ENCODE measurements around the gene PDE6G. TPM values are rescaled to one million over a fixed set of nuclear protein-coding genes. Genes with fewer than 3 reads are reported as not detected.

PDE6G gene
- total and polyA plus RNA-seq, 2 of the 13 experiments (the other 11 are each of a cell fraction or from before 2014, with no cell fraction given) = 1.4 to 6.7 TPM

DNA sequence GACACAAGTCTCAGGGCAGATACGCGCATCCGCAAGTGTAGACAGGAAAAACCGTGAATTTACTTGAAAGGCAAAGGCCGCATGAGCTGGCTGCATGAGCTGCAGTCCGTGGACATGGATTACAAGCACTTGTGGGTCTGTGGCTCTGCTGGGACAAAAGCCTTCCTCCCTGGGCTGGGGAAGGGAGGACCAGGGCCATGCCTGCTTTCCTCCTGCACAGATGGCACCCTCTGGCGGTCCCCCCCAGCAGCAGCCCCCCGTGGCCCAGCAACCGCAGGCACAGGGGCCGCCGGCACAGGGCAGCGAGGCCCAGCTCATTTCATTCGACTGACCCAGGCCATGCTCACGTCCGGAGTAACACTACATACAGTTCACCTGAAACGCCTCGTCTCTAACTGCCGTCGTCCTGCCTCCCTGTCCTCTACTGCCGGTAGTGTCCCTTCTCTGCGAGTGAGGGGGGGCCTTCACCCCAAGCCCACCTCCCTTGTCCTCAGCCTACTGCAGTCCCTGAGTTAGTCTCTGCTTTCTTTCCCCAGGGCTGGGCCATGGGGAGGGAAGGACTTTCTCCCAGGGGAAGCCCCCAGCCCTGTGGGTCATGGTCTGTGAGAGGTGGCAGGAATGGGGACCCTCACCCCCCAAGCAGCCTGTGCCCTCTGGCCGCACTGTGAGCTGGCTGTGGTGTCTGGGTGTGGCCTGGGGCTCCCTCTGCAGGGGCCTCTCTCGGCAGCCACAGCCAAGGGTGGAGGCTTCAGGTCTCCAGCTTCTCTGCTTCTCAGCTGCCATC lies 45.1 kb upstream of the PDE6G start (continued):
- TF ChIP-seq, protein P1, sequence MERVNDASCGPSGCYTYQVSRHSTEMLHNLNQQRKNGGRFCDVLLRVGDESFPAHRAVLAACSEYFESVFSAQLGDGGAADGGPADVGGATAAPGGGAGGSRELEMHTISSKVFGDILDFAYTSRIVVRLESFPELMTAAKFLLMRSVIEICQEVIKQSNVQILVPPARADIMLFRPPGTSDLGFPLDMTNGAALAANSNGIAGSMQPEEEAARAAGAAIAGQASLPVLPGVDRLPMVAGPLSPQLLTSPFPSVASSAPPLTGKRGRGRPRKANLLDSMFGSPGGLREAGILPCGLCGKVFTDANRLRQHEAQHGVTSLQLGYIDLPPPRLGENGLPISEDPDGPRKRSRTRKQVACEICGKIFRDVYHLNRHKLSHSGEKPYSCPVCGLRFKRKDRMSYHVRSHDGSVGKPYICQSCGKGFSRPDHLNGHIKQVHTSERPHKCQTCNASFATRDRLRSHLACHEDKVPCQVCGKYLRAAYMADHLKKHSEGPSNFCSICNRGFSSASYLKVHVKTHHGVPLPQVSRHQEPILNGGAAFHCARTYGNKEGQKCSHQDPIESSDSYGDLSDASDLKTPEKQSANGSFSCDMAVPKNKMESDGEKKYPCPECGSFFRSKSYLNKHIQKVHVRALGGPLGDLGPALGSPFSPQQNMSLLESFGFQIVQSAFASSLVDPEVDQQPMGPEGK (CRISPR knock-in tag; IDR thresholded peaks at IDR 0.05) = peak; percentile 42; the same call in 1 of the 2 replicates
- TF ChIP-seq GZF1 (CRISPR knock-in tag; IDR thresholded peaks at IDR 0.05) (no peak), ZNF143 (CRISPR knock-in tag; IDR thresholded peaks at IDR 0.05) (peak; percentile 52), ZNF20 (CRISPR knock-in tag; IDR thresholded peaks at IDR 0.05) (0 out of 2 replicates have a peak, but pooled peaks have one; percentile 59), ZNF589 (CRISPR knock-in tag; conservative IDR thresholded peaks at IDR 0.05) (0 out of 2 replicates have a peak, but pooled peaks have one; percentile 50), DR1 (CRISPR knock-in tag; IDR thresholded peaks at IDR 0.05) (0 out of 2 replicates have a peak, but pooled peaks have one; percentile 19), ZNF350 (CRISPR knock-in tag; IDR thresholded peaks at IDR 0.05; ENCODE audit: borderline replicate concordance, low read depth) (0 out of 2 replicates have a peak, but pooled peaks have one; percentile 13), NONO (IDR thresholded peaks at IDR 0.05) (no peak), NONO (CRISPR knock-in tag; conservative IDR thresholded peaks at IDR 0.05) (peak; percentile 15; the same call in 1 of the 2 replicates), STAG1 (CRISPR knock-in tag; IDR thresholded peaks at IDR 0.05) (peak; percentile 22), U2AF1 (optimal IDR thresholded peaks at IDR 0.05; ENCODE audit: low read depth, low read length) (peak; percentile 11), SIX4 (CRISPR knock-in tag; IDR thresholded peaks at IDR 0.05) (no peak), ZNF777 (CRISPR knock-in tag; IDR thresholded peaks at IDR 0.05) (0 out of 2 replicates have a peak, but pooled peaks have one; percentile 25)
- TF ChIP-seq, protein P2, sequence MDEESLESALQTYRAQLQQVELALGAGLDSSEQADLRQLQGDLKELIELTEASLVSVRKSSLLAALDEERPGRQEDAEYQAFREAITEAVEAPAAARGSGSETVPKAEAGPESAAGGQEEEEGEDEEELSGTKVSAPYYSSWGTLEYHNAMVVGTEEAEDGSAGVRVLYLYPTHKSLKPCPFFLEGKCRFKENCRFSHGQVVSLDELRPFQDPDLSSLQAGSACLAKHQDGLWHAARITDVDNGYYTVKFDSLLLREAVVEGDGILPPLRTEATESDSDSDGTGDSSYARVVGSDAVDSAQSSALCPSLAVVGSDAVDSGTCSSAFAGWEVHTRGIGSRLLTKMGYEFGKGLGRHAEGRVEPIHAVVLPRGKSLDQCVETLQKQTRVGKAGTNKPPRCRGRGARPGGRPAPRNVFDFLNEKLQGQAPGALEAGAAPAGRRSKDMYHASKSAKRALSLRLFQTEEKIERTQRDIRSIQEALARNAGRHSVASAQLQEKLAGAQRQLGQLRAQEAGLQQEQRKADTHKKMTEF (CRISPR knock-in tag; IDR thresholded peaks at IDR 0.05) = no peak
- TF ChIP-seq, protein P3, sequence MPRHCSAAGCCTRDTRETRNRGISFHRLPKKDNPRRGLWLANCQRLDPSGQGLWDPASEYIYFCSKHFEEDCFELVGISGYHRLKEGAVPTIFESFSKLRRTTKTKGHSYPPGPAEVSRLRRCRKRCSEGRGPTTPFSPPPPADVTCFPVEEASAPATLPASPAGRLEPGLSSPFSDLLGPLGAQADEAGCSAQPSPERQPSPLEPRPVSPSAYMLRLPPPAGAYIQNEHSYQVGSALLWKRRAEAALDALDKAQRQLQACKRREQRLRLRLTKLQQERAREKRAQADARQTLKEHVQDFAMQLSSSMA (CRISPR knock-in tag; IDR thresholded peaks at IDR 0.05) = no peak
- TF ChIP-seq, protein P4, sequence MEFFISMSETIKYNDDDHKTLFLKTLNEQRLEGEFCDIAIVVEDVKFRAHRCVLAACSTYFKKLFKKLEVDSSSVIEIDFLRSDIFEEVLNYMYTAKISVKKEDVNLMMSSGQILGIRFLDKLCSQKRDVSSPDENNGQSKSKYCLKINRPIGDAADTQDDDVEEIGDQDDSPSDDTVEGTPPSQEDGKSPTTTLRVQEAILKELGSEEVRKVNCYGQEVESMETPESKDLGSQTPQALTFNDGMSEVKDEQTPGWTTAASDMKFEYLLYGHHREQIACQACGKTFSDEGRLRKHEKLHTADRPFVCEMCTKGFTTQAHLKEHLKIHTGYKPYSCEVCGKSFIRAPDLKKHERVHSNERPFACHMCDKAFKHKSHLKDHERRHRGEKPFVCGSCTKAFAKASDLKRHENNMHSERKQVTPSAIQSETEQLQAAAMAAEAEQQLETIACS (CRISPR knock-in tag; IDR thresholded peaks at IDR 0.05) = peak; percentile 34; the same call in 1 of the 2 replicates
- TF ChIP-seq, protein P5, sequence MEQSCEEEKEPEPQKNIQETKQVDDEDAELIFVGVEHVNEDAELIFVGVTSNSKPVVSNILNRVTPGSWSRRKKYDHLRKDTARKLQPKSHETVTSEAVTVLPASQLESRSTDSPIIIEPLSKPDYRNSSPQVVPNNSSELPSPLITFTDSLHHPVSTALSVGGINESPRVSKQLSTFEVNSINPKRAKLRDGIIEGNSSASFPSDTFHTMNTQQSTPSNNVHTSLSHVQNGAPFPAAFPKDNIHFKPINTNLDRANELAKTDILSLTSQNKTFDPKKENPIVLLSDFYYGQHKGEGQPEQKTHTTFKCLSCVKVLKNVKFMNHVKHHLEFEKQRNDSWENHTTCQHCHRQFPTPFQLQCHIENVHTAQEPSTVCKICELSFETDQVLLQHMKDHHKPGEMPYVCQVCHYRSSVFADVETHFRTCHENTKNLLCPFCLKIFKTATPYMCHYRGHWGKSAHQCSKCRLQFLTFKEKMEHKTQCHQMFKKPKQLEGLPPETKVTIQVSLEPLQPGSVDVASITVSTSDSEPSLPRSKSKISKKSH (CRISPR knock-in tag; IDR thresholded peaks at IDR 0.05; ENCODE audit: borderline replicate concordance) = no peak
- TF ChIP-seq, protein P6, sequence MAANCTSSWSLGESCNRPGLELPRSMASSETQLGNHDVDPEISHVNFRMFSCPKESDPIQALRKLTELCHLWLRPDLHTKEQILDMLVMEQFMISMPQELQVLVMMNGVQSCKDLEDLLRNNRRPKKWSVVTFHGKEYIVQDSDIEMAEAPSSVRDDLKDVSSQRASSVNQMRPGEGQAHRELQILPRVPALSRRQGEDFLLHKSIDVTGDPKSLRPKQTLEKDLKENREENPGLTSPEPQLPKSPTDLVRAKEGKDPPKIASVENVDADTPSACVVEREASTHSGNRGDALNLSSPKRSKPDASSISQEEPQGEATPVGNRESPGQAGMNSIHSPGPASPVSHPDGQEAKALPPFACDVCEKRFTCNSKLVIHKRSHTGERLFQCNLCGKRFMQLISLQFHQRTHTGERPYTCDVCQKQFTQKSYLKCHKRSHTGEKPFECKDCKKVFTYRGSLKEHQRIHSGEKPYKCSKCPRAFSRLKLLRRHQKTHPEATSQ (CRISPR knock-in tag; IDR thresholded peaks at IDR 0.05; ENCODE audit: borderline replicate concordance) = peak; percentile 7; the same call in 1 of the 2 replicates
